GM21717 (cell line): ENCODE data around the gene ARHGEF4.

Source experiments
- ATAC-seq: cut with Tn5 transposase; IDR thresholded peaks from one replicate; pipeline ENCODE4 v1.9.1; 2021; ENCODE audit warnings: mild to moderate bottlenecking, moderate library complexity; ENCODE audit not compliant: unreplicated experiment

Gene ARHGEF4

GRCh38 chr2:131046028-131046917, 209.6 kb downstream of the ARHGEF4 start:
- no peak for ATAC-seq

- ATAC-seq: no peak
These were observed 210.4 kb downstream of the ARHGEF4 start for GRCh38 chr2:131046918-131047652.

- no peak for ATAC-seq
These were observed 211.3 kb downstream of the ARHGEF4 start for GRCh38 chr2:131047920-131048560.

GRCh38 chr2:131048641-131049040, 211.9 kb downstream of the ARHGEF4 start:
- no peak for ATAC-seq

- no peak for ATAC-seq
These were observed 212.5 kb downstream of the ARHGEF4 start for GRCh38 chr2:131049150-131049718.

GRCh38 chr2:131050896-131051295, 214.2 kb downstream of the ARHGEF4 start:
- ATAC-seq: no peak

- ATAC-seq: no peak
These were observed 216.1 kb downstream of the ARHGEF4 start for GRCh38 chr2:131052741-131053263.

GRCh38 chr2:131054488-131054887, 217.8 kb downstream of the ARHGEF4 start:
- no peak for ATAC-seq

- ATAC-seq: no peak
These were observed 218.7 kb downstream of the ARHGEF4 start for GRCh38 chr2:131055169-131056065.

GRCh38 chr2:131056204-131056931, 219.7 kb downstream of the ARHGEF4 start:
- no peak for ATAC-seq

- no peak for ATAC-seq
These were observed 220.2 kb downstream of the ARHGEF4 start for GRCh38 chr2:131056932-131057287.

GRCh38 chr2:131058214-131058843, 221.6 kb downstream of the ARHGEF4 start:
- ATAC-seq: no peak

GRCh38 chr2:131058920-131059319, 222.2 kb downstream of the ARHGEF4 start:
- no peak for ATAC-seq

GRCh38 chr2:131063501-131064283, 227.0 kb downstream of the ARHGEF4 start:
- ATAC-seq: no peak

GRCh38 chr2:131064589-131065512, 228.1 kb downstream of the ARHGEF4 start:
- no peak for ATAC-seq

- ATAC-seq: no peak
These were observed 230.9 kb downstream of the ARHGEF4 start for GRCh38 chr2:131067465-131068125.
